H1 (cell line): ENCODE data around the gene AGT. TPM values are rescaled to one million over a fixed set of nuclear protein-coding genes. Genes with fewer than 3 reads are reported as not detected.

Experiments used
- GABPA ChIP-seq: IDR thresholded peaks from 2 replicates; pipeline ENCODE4 v1.6.1; 2011; ENCODE audit warnings: mild to moderate bottlenecking, low read length, moderate library complexity, borderline replicate concordance; ENCODE audit not compliant: insufficient read depth
- TEAD4 ChIP-seq: IDR thresholded peaks from 2 replicates; pipeline ENCODE4 v1.6.1; 2012; ENCODE audit warnings: low read depth, low read length, inconsistent platforms, mixed read lengths
- polyA plus RNA-seq, 7 experiments: library from polyadenylated mRNA; depleted of rRNA in 3 of 7; stranded (reverse) in 5 of 7; unstranded in 2 of 7; fragments of >200 nt in 5 of 7; fragments of 200-250 nt in 2 of 7; gene quantifications; 1 replicate in 5 of 7; 2 replicates in 1 of 7; 4 replicates in 1 of 7; pipeline versions ENCODE4 v1.2.1 to v1.2.3, GENCODE V29; 2011 to 2013; ENCODE audit warnings: missing spikeins in 2 of 7, mixed read lengths in 2 of 7
- total RNA-seq: library from RNA; stranded (reverse); fragmentation: NEBNext Ultra II Directional; extraction: Animal tissue kit (Norgen Biotek cat#: 25700); gene quantifications from 2 replicates; pipeline ENCODE4 v1.2.1, GENCODE V29; 2021

The AGT gene
- total and polyA plus RNA-seq, 2 of the 8 experiments (the other 6 are each of a cell fraction or from before 2014, with no cell fraction given), result 0.20 TPM; not detected in 1

DNA sequence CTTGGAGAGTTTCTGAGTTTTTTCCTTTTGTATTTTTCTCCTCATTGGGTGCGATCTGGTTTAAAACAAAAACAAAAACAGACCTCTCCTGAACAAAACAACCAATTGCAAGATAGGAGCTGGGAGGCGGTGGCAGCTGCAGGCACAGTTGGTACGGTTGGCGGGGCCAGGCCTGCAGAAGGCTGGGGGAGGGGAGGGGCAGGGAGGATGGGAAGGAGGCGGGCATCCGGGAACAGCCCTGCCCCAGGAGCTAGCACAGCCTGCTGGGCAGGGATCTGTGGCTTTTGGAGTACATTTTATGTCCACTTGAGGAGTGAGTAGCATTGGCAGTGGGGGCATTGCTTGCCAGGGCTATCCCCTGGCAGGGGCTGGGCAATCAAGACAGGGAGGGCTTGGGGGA, 38.5 kb upstream of the AGT start (continued):
- TF ChIP-seq TEAD4, result no peak
- TF ChIP-seq GABPA, result no peak
